T-helper 2 cell (primary cell): Measurements from ENCODE around the gene PCSK6.
"Not testable (repeated sequence)": the region's sequence is repeated elsewhere in the genome, so short reads cannot be mapped to it uniquely, and the experiment has no call there.

Experiments
- DNase-seq, 5 experiments: peaks; one replicate each; pipeline versions ENCODE4 v3.0.0 to v3.0.0-alpha.2; 2012 to 2022

PCSK6 gene

GRCh38 chr15:101396484-101397261, 92.8 kb downstream of the PCSK6 start:
- DNase-seq, result no peak

GRCh38 chr15:101394654-101395053, 94.9 kb downstream of the PCSK6 start:
- DNase-seq, result no peak

GRCh38 chr15:101394056-101394630, 95.4 kb downstream of the PCSK6 start:
- no peak for DNase-seq

GRCh38 chr15:101393172-101393571, 96.3 kb downstream of the PCSK6 start:
- no peak for DNase-seq

- no peak for DNase-seq
These were observed 97.4 kb downstream of the PCSK6 start for GRCh38 chr15:101391981-101392640.

- no peak for DNase-seq
These were observed 98.1 kb downstream of the PCSK6 start for GRCh38 chr15:101391431-101391830.

GRCh38 chr15:101390462-101390861, 99.0 kb downstream of the PCSK6 start:
- no peak for DNase-seq

GRCh38 chr15:101390060-101390459, 99.4 kb downstream of the PCSK6 start:
- DNase-seq, result no peak

GRCh38 chr15:101389362-101389761, 100.1 kb downstream of the PCSK6 start:
- no peak for DNase-seq

- DNase-seq, result no peak
These were observed 101.5 kb downstream of the PCSK6 start for GRCh38 chr15:101388046-101388445.

- DNase-seq, result no peak
These were observed 101.9 kb downstream of the PCSK6 start for GRCh38 chr15:101387574-101387973.

GRCh38 chr15:101386967-101387366, 102.5 kb downstream of the PCSK6 start:
- no peak for DNase-seq

GRCh38 chr15:101386006-101386405, 103.5 kb downstream of the PCSK6 start:
- no peak for DNase-seq

- no peak for DNase-seq
These were observed 105.2 kb downstream of the PCSK6 start for GRCh38 chr15:101384276-101384675.

- DNase-seq, result no peak
These were observed 107.0 kb downstream of the PCSK6 start for GRCh38 chr15:101382544-101382943.

GRCh38 chr15:101381671-101382212, 107.8 kb downstream of the PCSK6 start:
- DNase-seq, result no peak

- no peak for DNase-seq
These were observed 109.4 kb downstream of the PCSK6 start for GRCh38 chr15:101380146-101380545.

GRCh38 chr15:101379647-101380046, 109.9 kb downstream of the PCSK6 start:
- DNase-seq, result no peak

GRCh38 chr15:101378879-101379278, 110.6 kb downstream of the PCSK6 start:
- DNase-seq, result no peak

GRCh38 chr15:101378171-101378755, 111.2 kb downstream of the PCSK6 start:
- no peak for DNase-seq

GRCh38 chr15:101376615-101377395, 112.7 kb downstream of the PCSK6 start:
- peak in 1 of 5 experiments; percentile 10 for DNase-seq

- DNase-seq, result not testable (repeated sequence)
These were observed 114.5 kb downstream of the PCSK6 start for GRCh38 chr15:101375006-101375405.
